HG03558 (cell line): ENCODE data around the gene MED29.

ENCODE experiments used
- ATAC-seq: cut with Tn5 transposase; IDR thresholded peaks from one replicate; pipeline ENCODE4 v1.9.1; 2021; ENCODE audit warnings: moderate number of reproducible peaks; ENCODE audit not compliant: unreplicated experiment; ENCODE audit errors: extremely low read depth

MED29 gene

DNA sequence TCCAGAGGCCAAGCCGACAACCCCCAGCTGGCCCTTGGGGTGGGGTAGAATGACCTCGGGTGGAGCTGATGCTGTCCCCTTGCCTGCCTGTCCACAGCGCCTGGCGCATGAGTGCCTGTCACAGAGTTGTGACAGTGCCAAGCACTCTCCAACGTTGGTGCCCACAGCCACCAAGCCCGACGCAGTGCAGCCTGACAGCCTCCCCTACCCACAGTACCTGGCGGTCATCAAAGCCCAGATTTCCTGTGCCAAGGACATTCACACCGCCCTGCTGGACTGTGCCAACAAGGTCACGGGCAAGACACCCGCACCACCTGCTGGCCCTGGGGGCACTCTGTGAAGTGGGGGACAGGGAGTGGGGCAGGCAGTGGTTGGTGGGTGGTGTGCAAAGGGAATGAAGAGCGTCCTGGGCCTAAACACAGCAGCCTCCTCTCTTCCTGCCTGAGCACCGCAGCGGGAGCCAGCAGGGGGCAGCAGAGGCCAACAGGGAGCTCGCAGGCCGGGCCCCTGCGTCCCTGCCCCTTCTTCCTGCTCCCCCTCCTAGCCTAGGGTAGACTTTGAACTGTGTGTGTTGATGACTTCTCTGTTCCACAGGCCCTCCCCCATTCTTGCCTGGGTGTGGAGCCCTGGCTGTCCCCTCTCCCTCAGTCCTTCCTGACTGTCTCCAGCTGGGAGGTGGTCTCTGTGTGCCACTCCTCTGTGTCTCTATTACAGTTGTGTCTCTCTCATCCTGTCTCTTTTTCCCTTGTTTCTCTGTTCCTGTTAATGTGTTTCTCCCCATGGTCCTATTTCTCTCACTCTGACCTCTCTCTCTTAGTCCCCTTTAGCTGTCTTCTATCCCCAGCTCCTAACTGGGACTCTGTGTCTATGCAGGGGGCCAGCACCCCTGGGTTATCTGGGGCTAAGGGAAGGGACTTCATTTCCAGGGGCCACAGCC lies 6.5 kb downstream of the MED29 start:
- ATAC-seq: no peak

GRCh38 chr19:39398297-39398864 lies 7.2 kb downstream of the MED29 start:
- ATAC-seq: no peak

DNA sequence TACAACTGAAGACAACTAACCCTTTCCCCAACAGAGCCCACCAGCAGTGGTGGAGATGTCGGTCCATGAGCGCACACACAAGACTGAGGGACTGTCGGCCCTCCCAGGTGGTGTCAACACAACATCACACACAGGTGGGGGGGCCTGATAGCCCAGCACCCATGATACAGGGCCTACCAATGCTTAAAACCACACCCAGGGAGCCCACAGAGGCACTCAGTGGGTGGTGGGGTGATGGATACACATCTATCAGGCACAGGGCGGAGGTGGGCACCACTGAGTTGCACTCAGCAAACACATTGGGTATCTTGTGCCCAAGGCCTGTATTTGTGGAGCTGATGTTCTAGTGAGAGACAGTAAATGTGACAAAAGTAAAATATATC lies 8.5 kb downstream of the MED29 start:
- ATAC-seq: no peak

DNA sequence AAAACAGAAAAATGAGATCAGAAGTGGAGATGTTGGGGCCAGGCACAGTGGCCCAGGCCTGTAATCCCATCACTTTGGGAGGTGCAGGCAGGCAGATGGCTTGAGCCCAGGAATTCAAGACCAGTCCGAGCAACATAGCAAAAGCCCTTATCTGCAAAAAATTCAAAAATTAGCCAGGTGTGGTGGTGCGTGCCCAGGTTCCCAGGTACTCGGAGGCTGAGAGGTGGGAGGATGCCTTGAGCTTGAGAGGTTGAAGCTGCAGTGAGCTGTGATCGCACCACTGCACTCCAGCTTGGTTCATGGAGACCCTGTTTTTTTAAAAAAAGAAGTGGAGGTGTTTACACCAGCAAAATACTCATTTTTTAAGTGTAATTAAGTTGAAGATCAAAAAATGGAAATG lies 8.9 kb downstream of the MED29 start:
- no peak for ATAC-seq

- no peak for ATAC-seq
Observed at GRCh38 chr19:39401070-39401548, 9.9 kb downstream of the MED29 start.

DNA sequence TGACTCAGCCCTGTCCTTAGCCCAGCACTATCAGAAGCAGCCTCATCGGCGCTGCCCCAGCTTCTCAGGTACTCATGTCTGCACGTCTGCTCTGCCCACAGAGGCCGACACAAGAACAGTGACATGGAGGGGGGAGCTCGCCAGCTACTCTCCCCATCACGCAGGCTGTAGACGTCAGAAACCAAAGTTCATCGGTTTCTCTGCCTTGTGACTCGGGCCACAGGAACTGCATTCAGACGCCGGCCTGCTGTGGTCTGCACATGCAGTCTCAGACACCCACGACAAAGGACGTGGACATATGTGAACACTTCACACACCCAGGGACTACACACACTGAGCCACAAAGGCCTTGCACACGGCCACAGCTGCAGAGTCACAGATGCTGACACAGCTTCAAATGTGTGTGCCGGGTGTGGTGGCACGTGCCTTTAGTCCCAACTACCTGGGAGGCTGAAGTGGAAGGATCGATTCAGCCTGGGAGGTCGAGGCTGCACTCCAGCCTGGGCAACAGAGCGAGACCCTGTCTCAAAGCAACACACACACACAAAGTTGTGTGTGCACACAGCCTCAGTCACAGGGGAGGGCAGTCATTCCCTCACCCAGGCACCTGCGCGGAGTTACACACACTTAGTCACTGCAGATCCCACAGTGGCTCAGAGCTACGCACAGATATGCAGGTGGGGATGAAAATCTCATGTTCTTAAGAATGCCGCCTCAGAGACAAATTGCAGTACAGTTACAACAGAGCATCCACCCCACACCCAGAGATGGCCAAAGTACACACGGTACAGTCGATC lies 10.6 kb downstream of the MED29 start:
- ATAC-seq: no peak

DNA sequence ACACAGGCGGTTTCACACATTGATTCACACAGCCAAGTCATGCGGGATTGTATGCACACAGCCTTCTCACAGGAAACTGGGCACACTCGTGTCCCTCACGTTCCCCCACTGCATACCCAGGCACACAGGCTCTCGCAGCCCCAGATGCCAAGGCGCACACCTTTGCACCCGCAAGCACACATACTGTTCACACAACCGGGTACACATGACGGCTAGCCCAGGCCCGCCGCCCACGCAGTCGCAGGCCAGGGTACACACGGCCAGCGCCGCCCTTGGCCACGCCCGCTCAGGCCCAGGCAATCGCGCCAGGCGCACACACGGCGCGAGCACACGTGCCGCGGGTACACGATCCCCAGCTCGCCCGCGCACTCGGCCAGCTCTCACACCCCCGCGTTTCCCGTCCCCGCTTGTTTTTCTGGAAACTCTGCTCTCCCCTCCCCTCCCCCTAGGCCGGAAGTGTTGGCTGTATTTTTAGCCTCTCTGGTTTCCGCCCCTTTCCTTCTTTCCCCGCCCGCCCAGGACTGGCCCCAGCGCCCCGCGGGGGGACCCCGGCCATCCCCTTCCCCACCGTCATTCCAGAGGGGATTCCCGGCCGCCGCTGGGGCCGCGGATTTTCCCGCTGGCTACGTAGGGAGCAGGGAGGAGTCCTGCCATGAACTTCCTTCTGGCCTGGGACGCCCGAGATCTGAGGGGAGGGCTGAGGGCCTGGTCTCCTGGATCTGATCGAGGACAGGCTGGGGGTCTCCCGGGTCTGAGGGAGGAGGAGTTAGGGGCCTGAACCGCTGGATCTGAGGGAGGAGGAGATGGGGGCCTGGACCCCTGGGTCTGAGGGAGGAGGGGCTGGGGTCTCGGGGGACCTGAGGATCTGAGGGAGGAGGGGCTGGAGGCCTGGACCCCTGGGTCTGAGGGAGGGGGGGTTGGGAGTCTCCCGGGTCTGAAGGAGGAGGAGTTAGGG lies 11.4 kb downstream of the MED29 start:
- no peak for ATAC-seq

DNA sequence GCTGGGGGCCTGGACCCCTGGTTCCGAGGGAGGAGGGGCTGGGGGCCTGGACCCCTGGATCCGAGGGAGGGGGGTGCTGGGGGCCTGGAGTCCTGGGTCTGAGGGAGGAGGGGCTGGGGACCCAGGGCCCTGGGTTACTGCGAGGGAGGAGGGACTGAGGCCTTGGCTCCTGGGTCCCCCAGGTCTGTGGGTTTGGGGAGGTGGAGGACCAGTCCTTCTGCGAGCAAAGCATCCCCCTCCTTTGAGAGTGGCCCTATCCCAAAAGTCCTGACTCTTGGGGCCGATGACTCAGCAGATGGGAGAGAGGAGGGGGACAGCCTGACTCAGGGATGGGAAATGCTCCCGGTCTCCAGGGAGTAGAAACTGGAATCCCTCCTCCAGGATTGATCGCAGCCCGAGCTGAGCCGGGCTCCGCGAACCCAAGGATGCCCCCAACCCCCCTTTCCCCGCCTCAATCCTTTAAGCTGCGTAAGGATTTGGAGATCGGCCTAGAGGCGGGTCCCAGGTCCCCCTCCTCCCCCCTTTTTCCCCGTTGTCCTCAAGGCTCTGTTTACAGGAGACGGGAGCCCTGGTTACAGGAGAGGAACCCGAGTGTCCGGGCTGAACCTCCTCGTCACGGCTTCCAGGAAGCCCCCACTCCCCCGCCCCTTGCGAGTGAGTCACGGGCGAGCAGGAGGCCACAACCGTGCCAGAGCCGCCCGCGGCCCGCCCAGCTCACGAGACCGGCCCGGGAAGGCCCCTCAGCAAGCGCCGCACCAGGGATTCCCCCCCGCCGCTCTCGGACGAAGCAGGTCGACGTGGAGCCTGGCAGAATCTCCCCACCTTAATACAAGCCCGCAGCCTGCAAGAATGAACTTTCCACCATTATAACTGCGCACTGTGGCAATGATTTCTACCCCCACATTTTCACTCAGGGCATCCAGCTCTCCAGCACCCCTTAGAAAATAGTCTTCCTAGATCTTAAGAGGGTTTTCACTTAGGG lies 12.4 kb downstream of the MED29 start:
- ATAC-seq: no peak

DNA sequence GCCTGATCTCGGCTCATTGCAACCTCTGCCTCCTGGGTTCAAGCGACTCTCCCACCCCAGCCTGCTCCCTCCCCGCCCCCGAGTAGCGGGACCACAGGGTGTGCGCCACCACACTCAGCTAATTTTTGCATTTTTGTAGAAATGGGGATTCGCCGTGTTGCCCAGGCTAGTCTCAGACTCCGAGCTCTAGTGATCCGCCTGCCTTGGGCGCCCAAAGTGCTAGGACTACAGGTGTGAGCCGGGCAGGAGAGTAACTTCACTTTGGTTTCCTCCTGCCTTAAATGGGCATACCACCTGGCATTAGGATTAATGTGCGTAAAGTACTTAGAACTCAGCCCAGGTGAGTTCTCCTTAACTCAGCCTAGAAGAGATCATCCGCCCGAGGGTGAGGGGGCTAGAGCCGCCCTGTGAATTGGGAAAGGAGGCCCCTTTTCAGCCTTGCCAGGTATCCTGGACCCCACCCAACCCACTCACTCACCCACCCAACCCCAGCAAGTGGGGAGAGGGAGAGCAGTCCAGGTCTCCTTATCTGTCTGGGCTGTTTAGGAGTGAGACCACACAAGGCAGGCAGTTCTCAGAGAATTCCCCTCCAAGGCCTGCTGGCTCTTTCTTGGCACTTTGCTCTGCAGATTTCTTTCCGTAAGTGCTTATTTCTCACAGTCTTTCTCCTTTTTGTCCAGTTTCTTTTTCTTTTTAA lies 14.2 kb downstream of the MED29 start:
- no peak for ATAC-seq

GRCh38 chr19:39405958-39406655 lies 14.9 kb downstream of the MED29 start:
- no peak for ATAC-seq

DNA sequence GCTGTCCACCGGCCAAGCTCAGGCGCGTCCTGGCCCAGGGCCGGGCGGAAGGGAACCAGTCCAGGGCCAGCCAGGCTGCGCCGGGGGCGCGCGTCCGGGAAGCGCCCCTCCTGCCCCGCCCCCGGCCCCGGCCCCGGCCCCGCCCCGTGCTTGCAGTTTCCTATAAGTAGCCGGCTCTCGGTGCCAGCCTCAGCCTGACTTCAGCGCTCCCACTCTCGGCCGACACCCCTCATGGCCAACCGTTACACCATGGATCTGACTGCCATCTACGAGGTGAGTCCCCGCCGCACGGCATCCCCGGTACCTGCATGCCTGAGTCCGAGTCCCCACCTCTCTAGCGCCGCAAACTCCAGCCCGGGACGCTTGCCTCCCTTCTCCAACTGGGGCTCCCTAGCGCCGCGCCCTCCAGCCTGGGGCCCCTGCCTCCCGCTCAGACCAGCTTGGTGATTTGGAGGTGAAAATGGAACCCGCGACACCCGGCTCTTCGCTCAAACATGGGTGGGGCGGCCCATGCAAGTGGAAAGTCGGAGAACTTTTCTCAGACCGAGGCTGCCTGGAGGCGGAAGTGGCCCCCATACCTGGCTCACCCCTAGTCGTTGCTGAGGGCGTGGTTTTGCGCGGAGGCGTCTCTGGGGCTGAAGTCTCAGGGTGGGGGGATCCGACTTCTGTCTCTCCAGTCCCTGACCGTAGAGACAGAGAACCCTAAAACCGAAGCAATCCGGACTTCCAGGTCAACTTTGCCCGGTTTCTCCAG lies 15.7 kb downstream of the MED29 start, which contains the start of gene ZFP36:
ZFP36 (plus strand) TSS at position 192 of the 754 bp plus-strand sequence; CDS start at position 250, 58 bp downstream.
- ATAC-seq: no peak

DNA sequence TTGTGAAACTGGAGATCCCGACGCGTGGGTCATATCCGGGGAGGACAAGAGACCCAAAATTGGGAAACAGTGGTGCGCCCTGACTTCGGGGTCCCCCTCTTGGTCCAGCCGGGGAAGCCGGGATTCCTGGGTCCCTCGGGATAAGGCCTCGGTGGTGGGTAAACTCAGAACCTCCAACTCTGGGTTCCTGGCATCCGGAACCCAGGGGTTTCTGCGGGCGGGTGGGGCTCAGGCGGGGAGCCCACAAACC lies 16.2 kb downstream of the MED29 start:
- ATAC-seq: no peak

DNA sequence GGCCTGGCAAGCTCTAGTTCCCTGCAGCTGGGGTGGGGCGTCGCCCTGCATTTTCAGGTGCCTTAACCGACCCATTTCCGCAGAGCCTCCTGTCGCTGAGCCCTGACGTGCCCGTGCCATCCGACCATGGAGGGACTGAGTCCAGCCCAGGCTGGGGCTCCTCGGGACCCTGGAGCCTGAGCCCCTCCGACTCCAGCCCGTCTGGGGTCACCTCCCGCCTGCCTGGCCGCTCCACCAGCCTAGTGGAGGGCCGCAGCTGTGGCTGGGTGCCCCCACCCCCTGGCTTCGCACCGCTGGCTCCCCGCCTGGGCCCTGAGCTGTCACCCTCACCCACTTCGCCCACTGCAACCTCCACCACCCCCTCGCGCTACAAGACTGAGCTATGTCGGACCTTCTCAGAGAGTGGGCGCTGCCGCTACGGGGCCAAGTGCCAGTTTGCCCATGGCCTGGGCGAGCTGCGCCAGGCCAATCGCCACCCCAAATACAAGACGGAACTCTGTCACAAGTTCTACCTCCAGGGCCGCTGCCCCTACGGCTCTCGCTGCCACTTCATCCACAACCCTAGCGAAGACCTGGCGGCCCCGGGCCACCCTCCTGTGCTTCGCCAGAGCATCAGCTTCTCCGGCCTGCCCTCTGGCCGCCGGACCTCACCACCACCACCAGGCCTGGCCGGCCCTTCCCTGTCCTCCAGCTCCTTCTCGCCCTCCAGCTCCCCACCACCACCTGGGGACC lies 16.6 kb downstream of the MED29 start:
- ATAC-seq: no peak

GRCh38 chr19:39408392-39409207 lies 17.4 kb downstream of the MED29 start:
- no peak for ATAC-seq

- ATAC-seq: no peak
Observed at GRCh38 chr19:39409208-39410016, 18.2 kb downstream of the MED29 start.
